Tibial nerve (tissue), 3 donors: Measurements from ENCODE around the gene AMZ2.
"Not testable (repeated sequence)": the region's sequence is repeated elsewhere in the genome, so short reads cannot be mapped to it uniquely, and the experiment has no call there.

Experiments used
- CTCF ChIP-seq, 5 experiments: fragments of 200-600 bp in 3 of 5; fragments of 450-650 bp in 2 of 5; sonication (generic) in 3 of 5; IDR thresholded peaks; one replicate each; pipeline ENCODE4 v1.5.1; 2016 to 2019; ENCODE audit warnings: antibody characterized with exemption in 5 of 5, mild to moderate bottlenecking in 3 of 5, moderate library complexity in 2 of 5
- POLR2A ChIP-seq, 2 donors: fragments of 450-650 bp; IDR thresholded peaks; one replicate each; pipeline ENCODE4 v1.6.1; 2017; ENCODE audit warnings: antibody characterized with exemption in 2 of 2, mild to moderate bottlenecking in 2 of 2, moderate library complexity in 2 of 2

- TF ChIP-seq CTCF, POLR2A (IDR thresholded peaks at IDR 0.05): not testable (repeated sequence)
These were observed 11.8 kb downstream of the AMZ2 start for GRCh38 chr17:68259648-68259951.
